ENCODE measurements around the gene MAP3K1.

MAP3K1 gene

DNA sequence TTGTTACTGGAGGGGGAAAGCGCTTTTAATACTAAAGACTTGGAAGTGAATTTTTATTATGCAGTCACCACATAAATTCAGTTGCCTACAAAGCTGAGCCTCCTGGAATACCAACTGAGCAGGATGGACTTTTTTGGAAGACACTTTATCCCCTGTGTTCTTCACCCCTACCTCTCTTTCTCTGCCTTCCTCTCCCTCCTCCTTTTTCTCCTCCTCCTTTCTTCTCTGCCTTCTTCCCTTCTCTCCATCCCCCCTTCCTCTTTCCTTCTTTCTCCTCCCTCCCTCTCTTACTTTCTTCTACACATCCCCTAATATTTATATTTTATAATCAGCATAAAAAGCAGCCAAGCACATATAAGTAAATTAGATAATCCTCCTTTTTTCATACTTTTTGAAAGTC, 39.6 kb downstream of the MAP3K1 start:
- peaks cover 39% of the 10 kb centered on the region for H3K4me1 ChIP-seq (ENCODE audit: low read length)
- no peaks in the 10 kb centered on the region for H3K9me3 ChIP-seq (ENCODE audit: insufficient read depth, low read length)
- H3K27me3 ChIP-seq (ENCODE audit: low read depth, low read length), result no peaks in the 10 kb centered on the region
- no peak overlapping the region for H3K27ac ChIP-seq (ENCODE audit: low read length)
- peaks cover 87% of the 10 kb centered on the region for H3K79me2 ChIP-seq (ENCODE audit: low read length)
- H3K36me3 ChIP-seq (replicated peaks; ENCODE audit: low read depth, low read length), result peaks cover 21% of the 10 kb centered on the region
- peaks cover 77% of the 10 kb centered on the region for H4K20me1 ChIP-seq (ENCODE audit: insufficient read depth, low read length)
- TF ChIP-seq CTCF (IDR thresholded peaks at IDR 0.05; ENCODE audit: low read depth, low read length) (no peak), EZH2phosphoT487 (IDR thresholded peaks at IDR 0.05; ENCODE audit: low read depth) (no peak)
- no peak overlapping the region for H3K4me2 ChIP-seq (ENCODE audit: low read length)
- H2AFZ ChIP-seq (ENCODE audit: low read depth, low read length), result no peak overlapping the region
- no peak overlapping the region for H3K9ac ChIP-seq (ENCODE audit: low read length)
- no peak overlapping the region for H3K4me3 ChIP-seq (ENCODE audit: low read length)

- Histone ChIP-seq H4K20me1 (ENCODE audit: insufficient read depth, low read length) (peaks cover 59% of the 10 kb centered on the region), H3K9me3 (ENCODE audit: insufficient read depth, low read length) (no peaks in the 10 kb centered on the region), H3K4me1 (ENCODE audit: low read length) (peaks cover 33% of the 10 kb centered on the region), H3K36me3 (replicated peaks; ENCODE audit: low read depth, low read length) (peaks cover 33% of the 10 kb centered on the region), H2AFZ (ENCODE audit: low read depth, low read length) (no peak overlapping the region), H3K4me3 (ENCODE audit: low read length) (no peak overlapping the region), H3K27ac (ENCODE audit: low read length) (no peak overlapping the region), H3K4me2 (ENCODE audit: low read length) (no peak overlapping the region), H3K79me2 (ENCODE audit: low read length) (peaks cover 70% of the 10 kb centered on the region), H3K27me3 (ENCODE audit: low read depth, low read length) (no peaks in the 10 kb centered on the region), H3K9ac (ENCODE audit: low read length) (no peak overlapping the region)
- no peak for TF ChIP-seq EZH2phosphoT487 (IDR thresholded peaks at IDR 0.05; ENCODE audit: low read depth)
These were observed 41.3 kb downstream of the MAP3K1 start for GRCh38 chr5:56856541-56857178.

DNA sequence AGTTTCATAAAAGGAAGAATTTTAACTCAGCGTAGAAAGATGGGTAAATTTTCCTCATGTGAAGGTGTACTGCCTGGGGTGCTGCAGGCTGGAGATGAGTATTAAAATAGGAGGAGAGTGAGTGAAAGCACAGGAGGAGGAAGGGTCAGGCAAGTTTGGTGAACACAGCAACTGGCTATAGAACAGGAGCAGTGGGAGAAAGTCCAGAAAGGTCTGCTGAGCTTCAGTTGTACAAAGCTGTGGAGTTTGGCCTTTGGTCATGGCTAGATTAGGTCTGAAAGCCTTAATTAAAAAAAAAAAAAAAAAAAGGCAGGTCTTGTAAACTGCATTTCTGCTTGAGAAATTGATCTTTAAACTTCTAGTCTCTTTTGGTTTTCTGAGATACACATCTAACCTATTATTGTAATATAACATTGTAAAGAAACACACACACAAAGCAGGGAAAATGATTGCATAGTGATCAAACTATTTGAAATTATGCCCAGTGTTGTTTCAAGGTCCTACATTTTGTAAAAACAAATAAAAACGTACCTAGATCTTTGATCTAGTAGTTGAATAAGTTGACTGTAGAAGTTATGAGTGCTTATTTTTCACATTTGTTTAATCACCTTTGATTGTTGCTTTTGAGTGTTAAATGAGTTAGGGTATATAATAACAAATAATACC, 43.6 kb downstream of the MAP3K1 start:
- Histone ChIP-seq H4K20me1 (ENCODE audit: insufficient read depth, low read length) (peaks cover 49% of the 10 kb centered on the region), H3K36me3 (replicated peaks; ENCODE audit: low read depth, low read length) (peaks cover 48% of the 10 kb centered on the region), H3K79me2 (ENCODE audit: low read length) (peaks cover 52% of the 10 kb centered on the region), H3K9me3 (ENCODE audit: insufficient read depth, low read length) (no peaks in the 10 kb centered on the region), H3K27ac (ENCODE audit: low read length) (no peak overlapping the region), H3K4me1 (ENCODE audit: low read length) (peaks cover 11% of the 10 kb centered on the region; the same call in 1 of the 2 replicates), H3K4me2 (ENCODE audit: low read length) (no peak overlapping the region), H3K4me3 (ENCODE audit: low read length) (no peak overlapping the region), H2AFZ (ENCODE audit: low read depth, low read length) (no peak overlapping the region), H3K9ac (ENCODE audit: low read length) (no peak overlapping the region), H3K27me3 (ENCODE audit: low read depth, low read length) (no peaks in the 10 kb centered on the region)
- TF ChIP-seq EZH2phosphoT487 (IDR thresholded peaks at IDR 0.05; ENCODE audit: low read depth) (no peak), CTCF (IDR thresholded peaks at IDR 0.05; ENCODE audit: low read depth, low read length) (no peak)

DNA sequence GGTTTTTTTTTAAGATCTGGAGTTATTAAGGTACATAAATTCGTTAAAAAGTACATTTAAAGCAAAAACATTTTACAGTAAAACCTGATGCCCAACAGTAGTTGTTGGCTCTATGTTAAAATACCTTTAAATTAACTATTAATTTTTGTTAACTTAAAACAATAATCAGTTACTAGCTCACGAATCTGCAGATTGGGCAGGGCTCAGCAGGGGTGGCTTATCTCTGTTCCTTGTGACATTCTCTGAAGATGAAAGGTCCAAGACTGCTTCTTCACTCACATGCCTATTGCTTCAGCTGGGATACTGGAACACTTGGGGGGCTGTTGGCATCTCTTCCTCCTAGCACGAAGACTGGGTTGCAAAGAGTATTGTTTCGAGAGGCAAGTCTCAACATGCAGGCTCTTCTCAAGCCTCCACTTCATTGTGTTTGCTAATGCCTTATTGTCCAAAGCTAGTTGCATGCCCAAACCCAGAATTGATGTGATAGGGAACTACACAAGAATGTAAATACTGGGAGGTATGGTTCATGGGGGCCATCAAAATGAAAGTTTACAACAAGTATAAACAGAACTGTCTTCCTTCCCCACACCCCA, 46.6 kb downstream of the MAP3K1 start:
- H2AFZ ChIP-seq (ENCODE audit: low read depth, low read length), result no peak overlapping the region
- H3K36me3 ChIP-seq (replicated peaks; ENCODE audit: low read depth, low read length), result peaks cover 61% of the 10 kb centered on the region
- H3K9me3 ChIP-seq (ENCODE audit: insufficient read depth, low read length), result no peaks in the 10 kb centered on the region
- peaks cover 20% of the 10 kb centered on the region for H4K20me1 ChIP-seq (ENCODE audit: insufficient read depth, low read length)
- no peak overlapping the region for H3K4me3 ChIP-seq (ENCODE audit: low read length)
- H3K4me2 ChIP-seq (ENCODE audit: low read length), result no peak overlapping the region
- H3K27ac ChIP-seq (ENCODE audit: low read length), result no peak overlapping the region
- H3K79me2 ChIP-seq (ENCODE audit: low read length), result peaks cover 24% of the 10 kb centered on the region
- TF ChIP-seq EZH2phosphoT487 (IDR thresholded peaks at IDR 0.05; ENCODE audit: low read depth) (no peak), CTCF (IDR thresholded peaks at IDR 0.05; ENCODE audit: low read depth, low read length) (no peak)
- H3K27me3 ChIP-seq (ENCODE audit: low read depth, low read length), result no peaks in the 10 kb centered on the region
- no peak overlapping the region for H3K9ac ChIP-seq (ENCODE audit: low read length)
- H3K4me1 ChIP-seq (ENCODE audit: low read length), result no peaks in the 10 kb centered on the region

Measured in OCI-LY3 (cell line).